Measurements from ENCODE around the gene IL1F10.

Gene IL1F10

DNA sequence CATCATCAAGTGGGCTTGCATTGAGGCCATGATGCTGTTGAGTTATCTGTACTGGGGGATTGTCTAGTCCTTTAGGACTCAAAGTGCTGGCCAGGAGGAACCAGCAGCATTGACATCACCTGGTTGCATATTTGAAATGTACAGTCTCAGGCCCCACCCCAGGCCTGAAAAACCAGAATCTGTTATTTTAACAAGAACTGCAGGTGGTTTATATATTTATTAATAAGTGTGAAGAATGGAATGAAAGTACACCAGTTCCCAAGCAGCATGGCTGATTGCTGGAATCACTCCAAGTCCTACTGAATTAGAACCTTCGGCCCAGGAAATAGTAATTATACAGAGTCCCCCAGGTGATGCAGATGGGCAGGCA, 2.8 kb downstream of the IL1F10 start:
- DNase-seq (ENCODE audit: low read depth, low spot score), result no peak
- TF ChIP-seq, protein P1, sequence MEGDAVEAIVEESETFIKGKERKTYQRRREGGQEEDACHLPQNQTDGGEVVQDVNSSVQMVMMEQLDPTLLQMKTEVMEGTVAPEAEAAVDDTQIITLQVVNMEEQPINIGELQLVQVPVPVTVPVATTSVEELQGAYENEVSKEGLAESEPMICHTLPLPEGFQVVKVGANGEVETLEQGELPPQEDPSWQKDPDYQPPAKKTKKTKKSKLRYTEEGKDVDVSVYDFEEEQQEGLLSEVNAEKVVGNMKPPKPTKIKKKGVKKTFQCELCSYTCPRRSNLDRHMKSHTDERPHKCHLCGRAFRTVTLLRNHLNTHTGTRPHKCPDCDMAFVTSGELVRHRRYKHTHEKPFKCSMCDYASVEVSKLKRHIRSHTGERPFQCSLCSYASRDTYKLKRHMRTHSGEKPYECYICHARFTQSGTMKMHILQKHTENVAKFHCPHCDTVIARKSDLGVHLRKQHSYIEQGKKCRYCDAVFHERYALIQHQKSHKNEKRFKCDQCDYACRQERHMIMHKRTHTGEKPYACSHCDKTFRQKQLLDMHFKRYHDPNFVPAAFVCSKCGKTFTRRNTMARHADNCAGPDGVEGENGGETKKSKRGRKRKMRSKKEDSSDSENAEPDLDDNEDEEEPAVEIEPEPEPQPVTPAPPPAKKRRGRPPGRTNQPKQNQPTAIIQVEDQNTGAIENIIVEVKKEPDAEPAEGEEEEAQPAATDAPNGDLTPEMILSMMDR (IDR thresholded peaks at IDR 0.05; ENCODE audit: low read depth, low read length), result no peak
- in situ Hi-C loops (cut with HindIII; ENCODE audit: low sequenced_read_pairs), result no loop called here

DNA sequence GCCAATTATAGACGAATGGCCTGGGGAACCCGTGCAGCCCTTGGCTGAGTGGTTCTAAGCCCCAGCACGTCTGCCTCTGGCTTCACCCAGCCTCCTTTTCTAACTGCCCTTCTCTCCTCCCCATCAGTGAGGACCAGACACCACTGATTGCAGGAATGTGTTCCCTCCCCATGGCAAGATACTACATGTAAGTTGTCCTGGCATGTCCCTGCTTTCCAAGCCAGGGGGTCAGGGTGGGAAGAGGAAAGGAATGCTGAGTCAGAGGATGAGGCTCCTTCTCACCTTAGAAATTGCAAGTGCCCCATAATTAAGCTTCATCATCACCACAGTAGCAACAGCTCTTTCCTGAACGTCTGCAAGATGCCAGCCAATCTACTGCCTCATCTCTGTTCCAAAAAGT, 4.8 kb downstream of the IL1F10 start:
- in situ Hi-C loops (cut with HindIII; ENCODE audit: low sequenced_read_pairs), result no loop called here
- TF ChIP-seq, protein P1 (IDR thresholded peaks at IDR 0.05; ENCODE audit: low read depth, low read length), result no peak
- H3K4me3 ChIP-seq (ENCODE audit: low read depth, low read length), result no peak overlapping the region
- DNase-seq (ENCODE audit: low read depth, low spot score), result no peak

More for the DNA sequence above, 2.8 kb downstream of the IL1F10 start:
- no peak overlapping the region for H3K4me3 ChIP-seq (ENCODE audit: low read depth, low read length)

- no peak overlapping the region for H3K4me3 ChIP-seq (ENCODE audit: low read depth, low read length)
- in situ Hi-C loops (cut with HindIII; ENCODE audit: low sequenced_read_pairs), result no loop called here
- TF ChIP-seq, protein P1 (IDR thresholded peaks at IDR 0.05; ENCODE audit: low read depth, low read length), result no peak
- no peak for DNase-seq (ENCODE audit: low read depth, low spot score)
Observed at GRCh38 chr2:113073325-113073834, 5.6 kb downstream of the IL1F10 start.

- no peak for DNase-seq (ENCODE audit: low read depth, low spot score)
- H3K4me3 ChIP-seq (ENCODE audit: low read depth, low read length), result no peak overlapping the region
- TF ChIP-seq, protein P1 (IDR thresholded peaks at IDR 0.05; ENCODE audit: low read depth, low read length), result no peak
- in situ Hi-C loops (cut with HindIII; ENCODE audit: low sequenced_read_pairs), result no loop called here
Observed at GRCh38 chr2:113075030-113075429, 7.3 kb downstream of the IL1F10 start.

DNA sequence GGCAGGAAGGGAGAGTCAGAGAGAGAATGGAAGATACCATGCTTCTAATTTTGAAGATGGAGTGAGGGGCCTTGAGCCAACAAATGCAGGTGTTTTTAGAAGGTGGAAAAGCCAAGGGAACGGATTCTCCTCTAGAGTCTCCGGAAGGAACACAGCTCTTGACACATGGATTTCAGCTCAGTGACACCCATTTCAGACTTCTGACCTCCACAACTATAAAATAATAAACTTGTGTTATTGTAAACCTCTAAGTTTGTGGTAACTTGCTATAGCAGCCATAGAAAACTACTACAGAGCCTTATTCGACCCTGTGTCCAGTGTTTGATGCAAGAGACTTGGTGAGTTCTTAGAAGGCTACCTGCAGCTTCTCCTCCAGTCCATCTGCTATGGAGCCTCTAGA, 7.8 kb downstream of the IL1F10 start:
- in situ Hi-C loops (cut with HindIII; ENCODE audit: low sequenced_read_pairs), result no loop called here
- TF ChIP-seq, protein P1 (IDR thresholded peaks at IDR 0.05; ENCODE audit: low read depth, low read length), result no peak
- no peak for DNase-seq (ENCODE audit: low read depth, low spot score)
- no peak overlapping the region for H3K4me3 ChIP-seq (ENCODE audit: low read depth, low read length)

DNA sequence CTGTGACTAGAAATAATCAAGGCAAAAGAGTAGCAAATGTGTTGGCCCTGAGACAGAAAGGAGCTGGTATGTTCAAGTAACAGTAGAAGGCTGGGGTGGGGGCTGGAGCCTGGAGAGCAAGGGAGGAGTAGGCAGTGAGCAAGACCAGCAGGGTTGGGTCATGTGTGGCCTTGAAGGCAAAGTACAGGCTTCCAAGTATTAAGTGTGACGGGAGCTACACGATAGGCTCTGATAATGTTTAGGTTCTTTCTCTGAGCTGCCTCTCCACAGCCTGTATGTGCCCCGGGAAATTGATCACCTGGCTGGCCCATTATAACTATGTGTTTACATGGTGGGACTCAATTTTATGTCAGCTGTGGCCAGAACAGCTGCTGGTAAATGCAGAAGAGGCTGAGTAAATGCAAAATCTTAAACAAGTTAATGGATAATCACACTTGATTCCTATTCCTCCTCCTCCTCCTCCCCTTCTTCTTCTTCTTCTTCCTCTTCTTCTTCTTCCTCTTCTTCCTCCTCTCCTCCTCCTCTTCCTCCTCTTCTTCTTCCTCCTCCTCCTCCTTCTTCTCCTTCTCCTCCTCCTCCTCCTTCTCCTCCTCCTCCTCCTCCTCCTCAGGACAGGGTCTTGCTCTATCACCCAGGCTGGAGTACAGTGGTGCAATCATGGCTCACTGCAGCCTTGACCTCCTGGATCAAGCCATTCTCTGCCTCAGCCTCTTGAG, 9.3 kb downstream of the IL1F10 start:
- no peak overlapping the region for H3K4me3 ChIP-seq (ENCODE audit: low read depth, low read length)
- no peak for DNase-seq (ENCODE audit: low read depth, low spot score)
- TF ChIP-seq, protein P1 (IDR thresholded peaks at IDR 0.05; ENCODE audit: low read depth, low read length), result no peak
- in situ Hi-C loops (cut with HindIII; ENCODE audit: low sequenced_read_pairs), result no loop called here
